Measurements from ENCODE around the gene RNF183.
"Not testable (repeated sequence)": the region's sequence is repeated elsewhere in the genome, so short reads cannot be mapped to it uniquely, and the experiment has no call there.

RNF183 gene

DNA sequence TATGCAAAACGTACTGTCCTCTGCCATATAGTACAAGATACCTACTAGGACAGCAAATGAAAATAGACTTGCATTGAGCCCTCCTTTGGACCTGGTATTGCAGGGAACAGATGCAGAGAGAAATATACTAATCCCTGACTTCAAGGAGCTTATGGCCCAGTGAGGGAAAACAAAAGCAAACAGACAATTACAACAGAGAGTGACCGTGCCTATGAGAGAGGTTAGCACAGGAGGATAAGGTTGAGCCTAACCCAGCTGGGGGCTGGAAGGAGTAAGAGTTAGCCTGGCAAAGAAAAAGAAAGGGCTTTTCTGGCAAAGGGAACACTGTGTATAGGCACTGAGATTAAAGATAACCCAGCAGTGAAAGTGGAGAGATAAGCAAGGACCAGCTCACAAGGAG is 33.3 kb downstream of the RNF183 start:
- no peak for DNase-seq

DNA sequence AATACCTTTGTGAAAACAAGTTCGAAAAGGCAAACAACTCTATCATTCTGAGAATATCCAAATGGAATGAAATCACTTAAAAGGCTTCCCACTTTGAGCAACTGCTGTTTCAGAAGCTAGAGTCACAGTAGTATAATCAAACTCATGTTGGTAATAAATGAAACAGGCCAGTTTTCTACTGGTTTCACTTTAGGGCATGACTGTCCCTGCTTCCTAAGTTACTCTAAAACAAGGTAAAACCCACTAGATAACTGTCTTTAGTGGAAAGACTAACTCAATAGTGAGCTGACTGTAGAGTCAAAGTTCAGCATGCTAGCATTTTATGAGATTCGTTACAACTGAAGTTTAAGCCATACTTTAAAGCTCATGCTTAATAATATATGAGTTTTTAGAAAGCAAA is 33.8 kb downstream of the RNF183 start:
- no peak for DNase-seq

DNA sequence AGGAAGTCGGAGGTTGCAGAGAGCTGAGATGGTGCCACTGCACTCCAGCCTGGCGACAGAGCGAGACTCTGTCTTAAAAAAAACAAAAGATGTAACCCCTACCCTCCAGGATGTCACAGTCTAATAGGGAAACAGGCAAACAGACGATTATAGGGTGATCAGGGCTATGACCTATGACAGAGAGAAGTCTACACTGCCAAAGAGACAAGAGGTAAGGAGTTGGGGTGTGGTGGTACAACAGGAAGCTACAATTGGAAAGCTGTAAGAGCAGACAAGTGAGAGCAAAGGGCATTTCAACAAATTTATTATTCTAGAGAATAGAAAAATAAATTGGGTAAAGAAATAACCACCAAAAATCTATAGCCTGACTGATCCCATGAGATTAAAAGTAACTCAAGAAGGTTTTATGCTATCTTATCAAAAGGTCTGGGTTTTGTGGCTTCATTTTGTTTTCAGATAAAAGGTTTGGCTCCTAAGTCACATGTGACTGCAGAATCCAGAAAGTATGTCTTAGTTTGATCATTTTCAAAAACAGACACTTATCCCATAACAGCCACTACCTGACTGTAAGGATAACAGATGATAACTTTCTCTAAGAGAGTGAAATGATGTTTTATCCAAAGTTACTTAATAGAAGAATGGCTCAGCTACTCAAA is 35.1 kb downstream of the RNF183 start:
- no peak for DNase-seq

DNA sequence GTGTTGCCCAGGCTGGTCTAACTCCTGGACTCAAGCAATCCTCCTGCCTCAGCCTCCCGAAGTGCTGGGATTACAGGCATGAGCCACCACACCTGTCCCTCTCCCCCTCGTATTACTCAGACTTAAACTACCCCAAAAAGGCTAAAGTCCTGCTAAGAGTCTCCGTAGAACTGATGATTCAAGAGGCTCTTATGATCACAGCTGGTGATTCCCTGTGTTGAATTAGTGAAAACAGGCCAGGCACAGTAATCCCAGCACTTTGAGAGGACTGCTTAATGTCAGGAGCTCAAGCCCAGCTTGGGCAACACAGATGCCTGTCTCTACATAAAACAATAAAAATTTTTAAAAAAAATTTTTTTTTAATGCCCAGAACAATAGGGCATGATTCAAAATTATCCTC is 37.0 kb downstream of the RNF183 start:
- no peak for DNase-seq

DNA sequence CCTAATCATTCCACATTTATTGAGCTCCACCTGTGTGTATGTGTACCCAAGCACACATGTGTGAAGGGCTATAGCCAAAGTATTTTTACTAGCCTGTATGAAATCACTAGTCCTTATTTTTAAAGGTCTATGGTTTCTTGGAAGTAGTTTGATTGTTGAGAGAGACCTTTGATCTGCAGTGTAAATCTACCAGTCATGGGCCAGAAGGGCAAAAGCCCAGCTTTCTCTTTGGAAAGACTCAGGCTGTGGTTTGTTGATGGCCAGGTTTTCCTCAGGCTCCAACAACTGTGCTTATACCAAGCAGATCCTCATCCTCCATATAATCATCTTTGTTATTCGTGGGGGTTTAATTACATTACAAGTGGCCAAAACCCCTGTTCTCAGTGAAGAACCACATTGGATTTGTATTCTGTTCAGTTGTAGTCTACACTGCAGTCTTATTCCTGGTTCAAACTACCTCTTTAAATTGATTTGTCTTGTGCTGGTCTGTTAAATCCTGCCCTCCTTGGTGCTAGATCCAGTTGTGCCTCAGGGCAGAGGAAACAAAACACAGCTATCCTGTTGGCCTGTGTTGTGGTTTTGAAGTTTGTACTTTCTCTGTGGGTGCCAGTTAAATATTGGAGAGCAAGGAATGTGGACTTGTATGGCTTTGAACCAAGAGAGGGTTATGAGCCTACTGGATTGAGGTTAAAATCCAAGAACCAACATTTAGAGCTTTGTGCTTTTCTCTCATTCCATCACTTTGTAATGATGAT is 41.1 kb downstream of the RNF183 start:
- DNase-seq = no peak

DNA sequence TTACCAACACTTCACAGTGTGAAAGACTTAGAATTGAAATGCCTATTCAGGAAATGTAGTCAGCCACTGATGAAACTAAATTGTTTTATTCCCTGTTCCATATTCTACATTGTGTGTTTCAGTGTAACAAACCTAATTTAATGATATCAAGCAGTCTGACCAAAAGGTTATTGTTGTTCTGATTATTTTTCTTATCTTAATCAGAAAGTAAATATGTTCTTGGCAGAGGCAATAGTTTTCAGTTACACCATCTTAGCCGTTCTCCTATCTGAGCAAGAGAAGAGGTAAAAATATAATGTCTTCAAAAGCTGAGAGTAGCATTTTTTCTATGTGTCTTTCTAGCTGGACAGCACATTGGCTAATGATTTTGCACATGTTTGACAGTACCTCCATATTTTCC is 44.9 kb downstream of the RNF183 start:
- no peak for DNase-seq

DNA sequence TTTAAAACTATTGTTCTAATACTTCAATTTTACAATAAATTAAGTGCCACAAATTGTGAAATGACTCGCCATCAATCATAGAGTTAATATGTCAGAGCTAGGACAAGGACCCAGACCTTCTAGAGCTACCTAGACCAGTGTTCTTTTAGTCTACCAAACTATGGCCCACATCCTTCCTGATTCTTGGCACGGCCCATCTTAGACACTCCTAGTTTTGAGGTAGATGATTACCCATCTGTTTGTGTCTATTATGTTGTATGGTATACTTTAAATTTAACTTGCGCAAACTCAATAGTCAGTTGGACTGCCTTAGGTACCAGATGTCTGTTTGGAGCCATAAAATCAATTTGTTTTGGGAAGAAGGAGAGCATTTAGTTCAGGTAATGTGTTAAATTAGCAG is 45.3 kb downstream of the RNF183 start:
- DNase-seq = no peak

DNA sequence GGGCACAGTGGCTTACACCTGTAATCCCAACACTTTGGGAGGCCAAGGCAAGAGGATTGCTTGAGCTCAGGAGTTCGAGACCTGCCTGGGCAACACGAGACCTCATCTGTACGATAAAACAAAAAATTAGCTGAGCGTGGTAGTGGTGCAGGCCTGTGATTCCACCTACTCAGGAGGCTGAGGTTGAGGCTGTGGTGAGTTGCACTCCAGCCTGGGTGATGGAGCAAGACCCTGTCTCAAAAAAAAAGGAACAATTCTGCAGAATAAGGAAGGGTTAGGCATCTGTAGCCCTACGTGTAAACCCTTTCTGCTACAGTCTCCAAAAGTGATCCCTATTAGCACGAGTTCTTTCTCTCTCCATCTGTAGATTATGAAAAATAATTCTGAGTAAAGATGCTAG is 47.7 kb downstream of the RNF183 start:
- no peak for DNase-seq

DNA sequence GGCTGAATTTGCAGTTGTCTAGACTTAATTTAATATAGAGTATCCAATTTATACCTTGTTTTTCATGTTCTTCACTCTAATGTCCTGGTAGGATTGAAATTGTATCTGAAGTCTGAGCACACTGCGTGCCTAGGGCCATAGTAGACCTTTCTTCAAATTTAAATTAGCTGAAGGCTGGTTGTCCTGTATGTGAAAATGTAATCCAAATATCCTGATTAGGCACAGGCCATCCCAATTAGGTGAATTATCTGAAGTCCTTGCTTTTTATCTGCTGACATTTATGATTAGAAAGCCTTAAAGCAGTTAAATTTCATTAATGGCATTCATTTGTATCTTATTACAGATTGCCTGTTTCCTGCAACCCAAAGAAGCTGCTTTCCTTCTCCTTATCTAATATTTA is 48.2 kb downstream of the RNF183 start:
- DNase-seq = no peak

DNA sequence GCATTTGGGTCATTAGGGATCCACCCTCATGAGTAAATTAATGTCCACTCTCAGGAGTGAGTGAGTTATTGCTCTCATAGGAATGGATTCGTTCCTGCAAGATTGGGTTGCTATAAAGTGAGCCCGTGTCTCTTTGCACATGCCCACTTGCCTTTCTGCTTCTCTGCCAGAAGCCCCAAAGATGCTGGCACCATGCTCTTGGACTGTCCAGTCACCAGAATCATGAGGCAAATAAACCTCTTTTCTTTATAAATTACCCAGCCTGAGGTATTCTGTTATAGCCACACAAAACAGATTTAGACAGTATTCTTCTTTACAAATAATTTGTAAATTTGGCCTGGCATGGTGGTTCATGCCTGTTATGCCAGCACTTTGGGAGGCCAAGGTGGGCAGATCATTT is 52.4 kb downstream of the RNF183 start:
- DNase-seq = no peak

DNA sequence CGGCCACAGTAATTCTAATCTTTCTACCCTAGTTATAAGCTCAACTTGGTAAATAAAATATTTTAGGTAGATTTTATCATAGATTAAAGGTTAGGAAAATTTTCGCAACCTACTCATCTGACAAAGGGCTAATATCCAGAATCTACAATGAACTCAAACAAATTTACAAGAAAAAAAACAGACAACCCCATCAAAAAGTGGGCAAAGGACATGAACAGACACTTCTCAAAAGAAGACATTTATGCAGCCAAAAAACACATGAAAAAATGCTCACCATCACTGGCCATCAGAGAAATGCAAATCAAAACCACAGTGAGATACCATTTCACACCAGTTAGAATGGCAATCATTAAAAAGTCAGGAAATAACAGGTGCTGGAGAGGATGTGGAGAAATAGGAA is 53.5 kb downstream of the RNF183 start:
- not testable (repeated sequence) for DNase-seq

DNA sequence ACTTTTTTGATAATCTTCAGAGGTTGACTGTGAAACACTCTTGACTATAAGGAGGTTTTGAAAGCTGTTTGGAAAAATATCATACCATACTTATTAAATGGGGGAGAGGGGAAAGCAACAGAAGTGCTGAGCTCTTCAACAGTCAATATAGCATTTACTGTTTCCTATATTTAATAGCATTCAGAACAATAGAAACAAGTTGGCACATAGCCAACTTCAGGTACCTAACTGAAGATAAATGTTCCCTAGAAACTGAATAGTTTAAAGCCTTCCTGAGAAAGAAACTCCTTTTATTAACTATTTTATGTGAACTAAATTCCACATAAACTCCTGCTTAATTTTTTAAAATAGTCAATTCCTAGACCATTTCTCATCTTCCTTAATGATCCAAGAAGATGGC is 55.5 kb downstream of the RNF183 start:
- DNase-seq = no peak

All from effector CD4-positive, alpha-beta T cell (primary cell).